ENCODE data around the gene KMT5B. TPM values are rescaled to one million over a fixed set of nuclear protein-coding genes. Genes with fewer than 3 reads are reported as not detected.
A peak's percentile ranks its signal among the peaks of the same experiment; 100 is the strongest.

The KMT5B gene
- total and polyA plus RNA-seq, 2 of the 13 experiments (the other 11 are each of a cell fraction or from before 2014, with no cell fraction given): 17.6 to 23.7 TPM

GRCh38 chr11:68213555-68214172 is 568 bp upstream of the KMT5B start (continued):
- TF ChIP-seq HMG20B (CRISPR knock-in tag; conservative IDR thresholded peaks at IDR 0.05): 0 out of 2 replicates have a peak, but pooled peaks have one; percentile 14
- TF ChIP-seq ZNF687 (CRISPR knock-in tag; IDR thresholded peaks at IDR 0.05): peak; percentile 84
- no peak for TF ChIP-seq ZNF609 (CRISPR knock-in tag; IDR thresholded peaks at IDR 0.05; ENCODE audit: borderline replicate concordance)
- peak; percentile 88 for TF ChIP-seq ZNF563 (CRISPR knock-in tag; IDR thresholded peaks at IDR 0.05)
- TF ChIP-seq ZSCAN21 (CRISPR knock-in tag; IDR thresholded peaks at IDR 0.05; ENCODE audit: borderline replicate concordance): peak; percentile 90
- TF ChIP-seq ZFP36 (IDR thresholded peaks at IDR 0.05; ENCODE audit: borderline replicate concordance, low read depth, low read length, partially characterized antibody): no peak
- peak; percentile 71 for TF ChIP-seq ZFP91 (CRISPR knock-in tag; IDR thresholded peaks at IDR 0.05; ENCODE audit: borderline replicate concordance)
- TF ChIP-seq ZFP82 (CRISPR knock-in tag; IDR thresholded peaks at IDR 0.05; ENCODE audit: borderline replicate concordance): peak; percentile 25; the same call in 1 of the 2 replicates
- peak; percentile 76 for TF ChIP-seq ERF (CRISPR knock-in tag; IDR thresholded peaks at IDR 0.05)
- TF ChIP-seq XRCC5 (optimal IDR thresholded peaks at IDR 0.05; ENCODE audit: low read length): peak; percentile 93
- 0 out of 2 replicates have a peak, but pooled peaks have one; percentile 36 for TF ChIP-seq HDAC2 (CRISPR knock-in tag; IDR thresholded peaks at IDR 0.05)
- no peak for TF ChIP-seq ZBTB26 (CRISPR knock-in tag; IDR thresholded peaks at IDR 0.05; ENCODE audit: borderline replicate concordance)
- no peak; the same call in 1 of the 2 replicates for TF ChIP-seq STAT6 (CRISPR knock-in tag; IDR thresholded peaks at IDR 0.05; ENCODE audit: borderline replicate concordance)

All from HepG2 (cell line).